WTC11 (cell line): ENCODE measurements around the gene AGER. TPM values are rescaled to one million over a fixed set of nuclear protein-coding genes. Genes with fewer than 3 reads are reported as not detected.
A peak's percentile ranks its signal among the peaks of the same experiment; 100 is the strongest.

ENCODE experiments used
- ATAC-seq: fragments of 200-7000 bp; cut with Tn5 transposase; 2 replicates; pipeline ENCODE4 v1.10.0; 2021; ENCODE audit warnings: mild to moderate bottlenecking, moderate library complexity
- CTCF ChIA-PET: fragments of 300-600 bp; sonication (Branson Sonifier 250); formaldehyde crosslinking; loops from one replicate; lab custom pipeline; 2021; ENCODE audit warnings: antibody characterized with exemption; lab: Charles Lee
- POLR2A ChIA-PET: fragments of 350-600 bp; sonication (Branson Sonifier 250); formaldehyde crosslinking; loops from one replicate; lab custom pipeline; 2021; ENCODE audit warnings: antibody characterized with exemption; lab: Charles Lee
- DNase-seq: peaks from one replicate; pipeline ENCODE4 v3.0.0; 2021; ENCODE audit warnings: low spot score
- H3K27ac Mint-ChIP-seq: 2 replicates; pipeline ENCODE4 v1.8.0; 2021; ENCODE audit warnings: mixed read lengths
- H3K27me3 Mint-ChIP-seq: 2 replicates; pipeline ENCODE4 v1.8.0; 2021; ENCODE audit warnings: low read depth, mild to moderate bottlenecking, moderate library complexity, mixed read lengths
- H3K36me3 Mint-ChIP-seq: 2 replicates; pipeline ENCODE4 v1.8.0; 2021; ENCODE audit warnings: mixed read lengths
- H3K4me1 Mint-ChIP-seq: 2 replicates; pipeline ENCODE4 v1.8.0; 2022; ENCODE audit warnings: mixed read lengths
- H3K4me3 Mint-ChIP-seq: 2 replicates; pipeline ENCODE4 v1.8.0; 2021; ENCODE audit warnings: mild to moderate bottlenecking, moderate library complexity, mixed read lengths
- H3K9me3 Mint-ChIP-seq: 2 replicates; pipeline ENCODE4 v1.8.0; 2021; ENCODE audit warnings: mixed read lengths
- CREB1 ChIP-seq: sonication (generic); formaldehyde crosslinking; IDR thresholded peaks from 2 replicates; pipeline ENCODE4 v1.8.0; 2023; ENCODE audit warnings: mild to moderate bottlenecking, missing genetic modification reagents
- ETV6 ChIP-seq: sonication (generic); formaldehyde crosslinking; IDR thresholded peaks from 2 replicates; pipeline ENCODE4 v1.8.1; 2022; ENCODE audit warnings: mild to moderate bottlenecking, missing genetic modification reagents
- FOXP1 ChIP-seq: sonication (generic); formaldehyde crosslinking; IDR thresholded peaks from 2 replicates; pipeline ENCODE4 v1.8.0; 2022; ENCODE audit warnings: missing genetic modification reagents, mild to moderate bottlenecking, moderate library complexity, borderline replicate concordance
- HMGA2 ChIP-seq: fragments of 250-450 bp; sonication (Bioruptor Pico); IDR thresholded peaks from 2 replicates; pipeline ENCODE4 v1.4.0; 2021; ENCODE audit warnings: mild to moderate bottlenecking, moderate library complexity
- MYBL2 ChIP-seq: sonication (generic); formaldehyde crosslinking; IDR thresholded peaks from 2 replicates; pipeline ENCODE4 v1.8.1; 2023; ENCODE audit warnings: mild to moderate bottlenecking, moderate library complexity, missing genetic modification reagents
- NFYB ChIP-seq: sonication (generic); formaldehyde crosslinking; conservative IDR thresholded peaks from 2 replicates; pipeline ENCODE4 v1.8.0; 2022; ENCODE audit warnings: low read depth, missing genetic modification reagents
- OVOL2 ChIP-seq: fragments of 250-450 bp; sonication (Bioruptor Pico); IDR thresholded peaks from 2 replicates; pipeline ENCODE4 v1.9.0; 2021; ENCODE audit warnings: mild to moderate bottlenecking, borderline replicate concordance
- PRRX2 ChIP-seq: fragments of 250-450 bp; sonication (Bioruptor Pico); IDR thresholded peaks from 2 replicates; pipeline ENCODE4 v1.8.0; 2021; ENCODE audit warnings: mild to moderate bottlenecking
- ZNF138 ChIP-seq: sonication (generic); formaldehyde crosslinking; conservative IDR thresholded peaks from 2 replicates; pipeline ENCODE4 v1.8.1; 2022; ENCODE audit warnings: mild to moderate bottlenecking, moderate library complexity, missing genetic modification reagents
- ZNF317 ChIP-seq: sonication (generic); formaldehyde crosslinking; IDR thresholded peaks from 2 replicates; pipeline ENCODE4 v1.8.1; 2023; ENCODE audit warnings: low read depth, mild to moderate bottlenecking, moderate library complexity, missing genetic modification reagents, borderline replicate concordance
- total RNA-seq: library from RNA; stranded (reverse); gene quantifications from 3 replicates; pipeline ENCODE4 v1.2.3, GENCODE V29; 2021
- TF ChIP-seq, protein P1 (sequence below): fragments of 250-450 bp; sonication (Bioruptor Pico); IDR thresholded peaks from 2 replicates; pipeline ENCODE4 v1.9.0; 2021; ENCODE audit warnings: mild to moderate bottlenecking, borderline replicate concordance
- TF ChIP-seq, protein P2 (sequence below): sonication (generic); formaldehyde crosslinking; conservative IDR thresholded peaks from 2 replicates; pipeline ENCODE4 v1.8.1; 2022; ENCODE audit warnings: mild to moderate bottlenecking, missing genetic modification reagents
- TF ChIP-seq, protein P3 (sequence below): fragments of 250-450 bp; sonication (Bioruptor Pico); IDR thresholded peaks from 2 replicates; pipeline ENCODE4 v1.9.0; 2021; ENCODE audit warnings: moderate library complexity, mild to moderate bottlenecking, inconsistent platforms, borderline replicate concordance
- TF ChIP-seq, protein P4 (sequence below): sonication (generic); formaldehyde crosslinking; IDR thresholded peaks from 2 replicates; pipeline ENCODE4 v1.8.1; 2023; ENCODE audit warnings: mild to moderate bottlenecking, moderate library complexity, missing genetic modification reagents
- TF ChIP-seq, protein P5 (sequence below): sonication (generic); formaldehyde crosslinking; IDR thresholded peaks from 2 replicates; pipeline ENCODE4 v1.8.1; 2023; ENCODE audit warnings: mild to moderate bottlenecking, missing genetic modification reagents, moderate library complexity
- TF ChIP-seq, protein P6 (sequence below): fragments of 250-450 bp; sonication (Bioruptor Pico); IDR thresholded peaks from 2 replicates; pipeline ENCODE4 v1.8.0; 2021; ENCODE audit warnings: mild to moderate bottlenecking

Gene AGER
- total RNA-seq, 1 experiment from 2014 or later = 18.1 TPM

DNA sequence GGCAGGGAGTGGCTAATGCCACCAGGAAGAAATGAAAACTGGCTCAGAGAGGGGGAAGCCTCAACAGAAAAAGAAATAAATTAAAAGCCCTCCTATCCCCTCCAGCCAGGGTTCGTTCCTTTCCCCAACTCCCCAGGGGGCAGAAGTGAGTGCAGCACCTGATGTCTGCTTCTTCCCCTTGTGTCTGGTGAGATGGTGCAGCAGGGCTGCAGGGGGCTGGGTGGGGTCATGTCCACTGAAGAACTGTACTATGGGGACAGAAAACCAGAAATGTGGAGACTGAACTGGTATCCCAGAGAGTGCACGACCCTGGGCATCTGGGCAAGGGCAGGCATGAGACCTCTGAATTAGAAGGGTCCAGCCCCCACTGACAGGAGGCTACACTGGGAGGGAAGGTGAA, 15.7 kb downstream of the AGER start (continued):
- TF ChIP-seq, protein P1, sequence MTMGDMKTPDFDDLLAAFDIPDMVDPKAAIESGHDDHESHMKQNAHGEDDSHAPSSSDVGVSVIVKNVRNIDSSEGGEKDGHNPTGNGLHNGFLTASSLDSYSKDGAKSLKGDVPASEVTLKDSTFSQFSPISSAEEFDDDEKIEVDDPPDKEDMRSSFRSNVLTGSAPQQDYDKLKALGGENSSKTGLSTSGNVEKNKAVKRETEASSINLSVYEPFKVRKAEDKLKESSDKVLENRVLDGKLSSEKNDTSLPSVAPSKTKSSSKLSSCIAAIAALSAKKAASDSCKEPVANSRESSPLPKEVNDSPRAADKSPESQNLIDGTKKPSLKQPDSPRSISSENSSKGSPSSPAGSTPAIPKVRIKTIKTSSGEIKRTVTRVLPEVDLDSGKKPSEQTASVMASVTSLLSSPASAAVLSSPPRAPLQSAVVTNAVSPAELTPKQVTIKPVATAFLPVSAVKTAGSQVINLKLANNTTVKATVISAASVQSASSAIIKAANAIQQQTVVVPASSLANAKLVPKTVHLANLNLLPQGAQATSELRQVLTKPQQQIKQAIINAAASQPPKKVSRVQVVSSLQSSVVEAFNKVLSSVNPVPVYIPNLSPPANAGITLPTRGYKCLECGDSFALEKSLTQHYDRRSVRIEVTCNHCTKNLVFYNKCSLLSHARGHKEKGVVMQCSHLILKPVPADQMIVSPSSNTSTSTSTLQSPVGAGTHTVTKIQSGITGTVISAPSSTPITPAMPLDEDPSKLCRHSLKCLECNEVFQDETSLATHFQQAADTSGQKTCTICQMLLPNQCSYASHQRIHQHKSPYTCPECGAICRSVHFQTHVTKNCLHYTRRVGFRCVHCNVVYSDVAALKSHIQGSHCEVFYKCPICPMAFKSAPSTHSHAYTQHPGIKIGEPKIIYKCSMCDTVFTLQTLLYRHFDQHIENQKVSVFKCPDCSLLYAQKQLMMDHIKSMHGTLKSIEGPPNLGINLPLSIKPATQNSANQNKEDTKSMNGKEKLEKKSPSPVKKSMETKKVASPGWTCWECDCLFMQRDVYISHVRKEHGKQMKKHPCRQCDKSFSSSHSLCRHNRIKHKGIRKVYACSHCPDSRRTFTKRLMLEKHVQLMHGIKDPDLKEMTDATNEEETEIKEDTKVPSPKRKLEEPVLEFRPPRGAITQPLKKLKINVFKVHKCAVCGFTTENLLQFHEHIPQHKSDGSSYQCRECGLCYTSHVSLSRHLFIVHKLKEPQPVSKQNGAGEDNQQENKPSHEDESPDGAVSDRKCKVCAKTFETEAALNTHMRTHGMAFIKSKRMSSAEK (CRISPR knock-in tag) = no peak
- TF ChIP-seq MYBL2 (CRISPR knock-in tag) = no peak

DNA sequence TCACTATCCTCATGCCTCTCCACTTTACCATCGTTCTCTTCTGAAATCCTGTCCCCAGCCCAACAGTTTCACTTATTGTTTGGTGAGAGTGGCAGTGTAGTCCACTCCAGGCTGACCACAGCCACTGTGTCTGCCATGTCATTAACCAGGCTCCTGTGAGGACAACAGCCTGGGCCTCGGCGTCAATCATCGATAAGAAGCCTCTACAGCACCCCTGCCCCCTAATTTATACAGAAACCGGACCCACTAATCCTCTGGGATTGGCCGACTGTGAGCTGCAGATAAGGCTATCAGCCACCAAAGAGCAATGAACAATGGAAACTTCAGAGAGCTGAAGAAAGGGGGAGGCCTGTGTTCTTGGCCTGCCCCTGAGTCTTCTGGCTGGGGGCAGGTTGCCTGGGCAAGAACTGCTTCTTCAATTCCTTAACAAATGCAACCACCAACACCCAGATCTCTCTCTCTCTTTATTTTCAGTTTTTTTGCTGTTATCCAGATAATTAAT, 16.2 kb downstream of the AGER start:
- ChIA-PET POLR2A (interaction anchor here (3.1 kb wide), 1 partner anchor 9 kb away, joined by 15 read pairs; no protein-coding TSS in a partner anchor), CTCF (interaction anchor here (1.0 to 5.1 kb wide), 10 partner anchors 8 to 120 kb away, joined by 3 to 47 read pairs (median 12); partner anchors contain the start of genes AGPAT1, ATF6B, FKBPL and GPSM3)
- H3K36me3 Mint-ChIP-seq = peaks cover 36% of the 10 kb centered on the region
- H3K4me3 Mint-ChIP-seq = no peak overlapping the region
- H3K4me1 Mint-ChIP-seq = peaks cover 11% of the 10 kb centered on the region
- ATAC-seq (no peak), DNase-seq (no peak)
- no peaks in the 10 kb centered on the region for H3K9me3 Mint-ChIP-seq
- TF ChIP-seq PRRX2 (CRISPR knock-in tag) (no peak), HMGA2 (CRISPR knock-in tag) (no peak), ETV6 (CRISPR knock-in tag) (no peak), ZNF138 (CRISPR knock-in tag) (no peak), ZNF317 (no peak), OVOL2 (CRISPR knock-in tag) (no peak), FOXP1 (no peak), CREB1 (CRISPR knock-in tag) (no peak), NFYB (CRISPR knock-in tag) (no peak)
- TF ChIP-seq, protein P2, sequence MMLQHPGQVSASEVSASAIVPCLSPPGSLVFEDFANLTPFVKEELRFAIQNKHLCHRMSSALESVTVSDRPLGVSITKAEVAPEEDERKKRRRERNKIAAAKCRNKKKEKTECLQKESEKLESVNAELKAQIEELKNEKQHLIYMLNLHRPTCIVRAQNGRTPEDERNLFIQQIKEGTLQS (CRISPR knock-in tag) = no peak
- TF ChIP-seq, protein P3, sequence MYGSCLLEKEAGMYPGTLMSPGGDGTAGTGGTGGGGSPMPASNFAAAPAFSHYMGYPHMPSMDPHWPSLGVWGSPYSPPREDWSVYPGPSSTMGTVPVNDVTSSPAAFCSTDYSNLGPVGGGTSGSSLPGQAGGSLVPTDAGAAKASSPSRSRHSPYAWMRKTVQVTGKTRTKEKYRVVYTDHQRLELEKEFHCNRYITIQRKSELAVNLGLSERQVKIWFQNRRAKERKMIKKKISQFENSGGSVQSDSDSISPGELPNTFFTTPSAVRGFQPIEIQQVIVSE (CRISPR knock-in tag) = no peak
- TF ChIP-seq, protein P1 (CRISPR knock-in tag) = no peak
- TF ChIP-seq, protein P4, sequence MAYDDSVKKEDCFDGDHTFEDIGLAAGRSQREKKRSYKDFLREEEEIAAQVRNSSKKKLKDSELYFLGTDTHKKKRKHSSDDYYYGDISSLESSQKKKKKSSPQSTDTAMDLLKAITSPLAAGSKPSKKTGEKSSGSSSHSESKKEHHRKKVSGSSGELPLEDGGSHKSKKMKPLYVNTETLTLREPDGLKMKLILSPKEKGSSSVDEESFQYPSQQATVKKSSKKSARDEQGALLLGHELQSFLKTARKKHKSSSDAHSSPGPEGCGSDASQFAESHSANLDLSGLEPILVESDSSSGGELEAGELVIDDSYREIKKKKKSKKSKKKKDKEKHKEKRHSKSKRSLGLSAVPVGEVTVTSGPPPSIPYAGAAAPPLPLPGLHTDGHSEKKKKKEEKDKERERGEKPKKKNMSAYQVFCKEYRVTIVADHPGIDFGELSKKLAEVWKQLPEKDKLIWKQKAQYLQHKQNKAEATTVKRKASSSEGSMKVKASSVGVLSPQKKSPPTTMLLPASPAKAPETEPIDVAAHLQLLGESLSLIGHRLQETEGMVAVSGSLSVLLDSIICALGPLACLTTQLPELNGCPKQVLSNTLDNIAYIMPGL (CRISPR knock-in tag) = no peak
- TF ChIP-seq, protein P5, sequence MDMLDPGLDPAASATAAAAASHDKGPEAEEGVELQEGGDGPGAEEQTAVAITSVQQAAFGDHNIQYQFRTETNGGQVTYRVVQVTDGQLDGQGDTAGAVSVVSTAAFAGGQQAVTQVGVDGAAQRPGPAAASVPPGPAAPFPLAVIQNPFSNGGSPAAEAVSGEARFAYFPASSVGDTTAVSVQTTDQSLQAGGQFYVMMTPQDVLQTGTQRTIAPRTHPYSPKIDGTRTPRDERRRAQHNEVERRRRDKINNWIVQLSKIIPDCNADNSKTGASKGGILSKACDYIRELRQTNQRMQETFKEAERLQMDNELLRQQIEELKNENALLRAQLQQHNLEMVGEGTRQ (CRISPR knock-in tag) = no peak
- TF ChIP-seq, protein P6, sequence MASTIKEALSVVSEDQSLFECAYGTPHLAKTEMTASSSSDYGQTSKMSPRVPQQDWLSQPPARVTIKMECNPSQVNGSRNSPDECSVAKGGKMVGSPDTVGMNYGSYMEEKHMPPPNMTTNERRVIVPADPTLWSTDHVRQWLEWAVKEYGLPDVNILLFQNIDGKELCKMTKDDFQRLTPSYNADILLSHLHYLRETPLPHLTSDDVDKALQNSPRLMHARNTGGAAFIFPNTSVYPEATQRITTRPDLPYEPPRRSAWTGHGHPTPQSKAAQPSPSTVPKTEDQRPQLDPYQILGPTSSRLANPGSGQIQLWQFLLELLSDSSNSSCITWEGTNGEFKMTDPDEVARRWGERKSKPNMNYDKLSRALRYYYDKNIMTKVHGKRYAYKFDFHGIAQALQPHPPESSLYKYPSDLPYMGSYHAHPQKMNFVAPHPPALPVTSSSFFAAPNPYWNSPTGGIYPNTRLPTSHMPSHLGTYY (CRISPR knock-in tag) = no peak
- H3K27me3 Mint-ChIP-seq = no peaks in the 10 kb centered on the region
- peak overlapping the region; percentile 63 for H3K27ac Mint-ChIP-seq
